ENCODE results near the gene PIK3AP1.

GRCh38 chr10:96560966-96561887 is 159.1 kb downstream of the PIK3AP1 start:
- no peak for TF ChIP-seq POLR2AphosphoS5 (IDR thresholded peaks at IDR 0.05; ENCODE audit: insufficient read depth in 1 of 2, low read depth in 1 of 2)
- TF ChIP-seq CTCF (IDR thresholded peaks at IDR 0.05) = no peak
- TF ChIP-seq POLR2A (IDR thresholded peaks at IDR 0.05) = no peak
